ENCODE results near the gene ZNF485.

GRCh38 chr10:43576062-43576461 is 30.2 kb upstream of the ZNF485 start:
- no peak for TF ChIP-seq CTCF (IDR thresholded peaks at IDR 0.05; ENCODE audit: low read depth, low read length)
- no peak for TF ChIP-seq EZH2phosphoT487 (IDR thresholded peaks at IDR 0.05; ENCODE audit: low read depth)

All from OCI-LY3 (cell line).